GM23338 (cell line): Measurements from ENCODE around the gene FITM2. TPM values are rescaled to one million over a fixed set of nuclear protein-coding genes. Genes with fewer than 3 reads are reported as not detected.
A peak's percentile ranks its signal among the peaks of the same experiment; 100 is the strongest.

Experiments used
- ATAC-seq: fragments of 200-7000 bp; cut with Tn5 transposase; 3 replicates; pipeline ENCODE4 v1.9.1; 2020
- DNase-seq: peaks from one replicate; pipeline ENCODE4 v3.0.0-alpha.2; 2015; ENCODE audit warnings: low spot score
- H2AFZ ChIP-seq: fragments of 200-600 bp; sonication (generic); 2 replicates; pipeline ENCODE4 v1.8.0; 2016; ENCODE audit warnings: antibody characterized with exemption, mild to moderate bottlenecking, moderate library complexity
- H3F3A ChIP-seq: fragments of 200-600 bp; sonication (generic); replicated peaks from 2 replicates; pipeline ENCODE4 v1.8.0; 2017; ENCODE audit warnings: antibody characterized with exemption, mixed run types, low read depth
- H3K27ac ChIP-seq: fragments of 200-600 bp; sonication (generic); 2 replicates; pipeline ENCODE4 v1.6.1; 2016; ENCODE audit warnings: low read depth
- H3K27me3 ChIP-seq: fragments of 200-600 bp; sonication (generic); 2 replicates; pipeline ENCODE4 v1.8.0; 2016; ENCODE audit warnings: mild to moderate bottlenecking, mixed run types, moderate library complexity; ENCODE audit not compliant: insufficient read depth
- H3K36me3 ChIP-seq: fragments of 200-600 bp; sonication (generic); 2 replicates; pipeline ENCODE4 v1.8.0; 2016; ENCODE audit warnings: mild to moderate bottlenecking; ENCODE audit not compliant: insufficient read depth
- H3K4me1 ChIP-seq: fragments of 200-600 bp; sonication (generic); 2 replicates; pipeline ENCODE4 v1.8.0; 2016; ENCODE audit warnings: mild to moderate bottlenecking, moderate library complexity; ENCODE audit not compliant: insufficient read depth
- H3K4me2 ChIP-seq: fragments of 200-600 bp; sonication (generic); 2 replicates; pipeline ENCODE4 v1.7.1; 2017; ENCODE audit warnings: mixed run types
- H3K4me3 ChIP-seq: fragments of 200-600 bp; sonication (generic); 2 replicates; pipeline ENCODE4 v1.6.1; 2016; ENCODE audit warnings: mixed run types
- H3K79me2 ChIP-seq: fragments of 200-600 bp; sonication (generic); replicated peaks from 2 replicates; pipeline ENCODE4 v1.8.0; 2017; ENCODE audit warnings: mild to moderate bottlenecking; ENCODE audit not compliant: insufficient read depth
- H3K9me2 ChIP-seq: fragments of 200-600 bp; sonication (generic); 2 replicates; pipeline ENCODE4 v1.8.0; 2017; ENCODE audit not compliant: insufficient read depth
- H4K20me1 ChIP-seq: fragments of 200-600 bp; sonication (generic); replicated peaks from 2 replicates; pipeline ENCODE4 v1.8.0; 2017; ENCODE audit warnings: mild to moderate bottlenecking; ENCODE audit not compliant: insufficient read depth
- H3K27ac Mint-ChIP-seq: 2 replicates; pipeline ENCODE4 v1.8.0; 2020; ENCODE audit warnings: inconsistent platforms, mild to moderate bottlenecking, moderate library complexity, mixed read lengths
- H3K27me3 Mint-ChIP-seq: 3 replicates; pipeline ENCODE4 v1.8.0; 2022; ENCODE audit warnings: low read depth, mild to moderate bottlenecking, moderate library complexity, mixed read lengths, inconsistent platforms; ENCODE audit not compliant: insufficient read depth, poor library complexity
- H3K36me3 Mint-ChIP-seq: 3 replicates; pipeline ENCODE4 v1.8.0; 2021; ENCODE audit warnings: low read depth, mild to moderate bottlenecking, inconsistent platforms, moderate library complexity, mixed read lengths
- H3K4me1 Mint-ChIP-seq: 3 replicates; pipeline ENCODE4 v1.8.0; 2020; ENCODE audit warnings: mild to moderate bottlenecking, inconsistent platforms, mixed read lengths
- H3K4me3 Mint-ChIP-seq: 3 replicates; pipeline ENCODE4 v1.8.0; 2021; ENCODE audit warnings: moderate library complexity, mild to moderate bottlenecking, inconsistent platforms, mixed read lengths
- H3K9me3 Mint-ChIP-seq: 3 replicates; pipeline ENCODE4 v1.8.0; 2020; ENCODE audit warnings: moderate library complexity, mild to moderate bottlenecking, inconsistent platforms, mixed read lengths
- CREB1 ChIP-seq: fragments of 250-450 bp; sonication (Bioruptor Pico); IDR thresholded peaks from 2 replicates; pipeline ENCODE4 v1.5.0; 2020; ENCODE audit warnings: low read depth, mild to moderate bottlenecking, moderate library complexity
- CTCF ChIP-seq, 2 experiments: fragments of 200-600 bp in 1 of 2; sonication (generic) in 1 of 2; conservative IDR thresholded peaks; 2 replicates each; pipeline versions ENCODE4 v1.5.1 to v1.6.1; 2016 to 2017; ENCODE audit warnings: antibody characterized with exemption in 2 of 2, low read depth in 2 of 2, mild to moderate bottlenecking in 2 of 2, moderate library complexity in 1 of 2
- ETS1 ChIP-seq: IDR thresholded peaks from 2 replicates; pipeline ENCODE4 v1.6.1; 2016; ENCODE audit warnings: antibody characterized with exemption
- EZH2 ChIP-seq: fragments of 200-600 bp; sonication (generic); IDR thresholded peaks from one replicate; pipeline ENCODE4 v1.8.0; 2017; ENCODE audit warnings: antibody characterized with exemption, mild to moderate bottlenecking, low read depth; ENCODE audit not compliant: unreplicated experiment
- EZH2phosphoT487 ChIP-seq: fragments of 200-600 bp; sonication (generic); IDR thresholded peaks from one replicate; pipeline ENCODE4 v1.8.1; 2018; ENCODE audit warnings: antibody characterized with exemption; ENCODE audit not compliant: unreplicated experiment
- JUNB ChIP-seq: IDR thresholded peaks from one replicate; pipeline ENCODE4 v1.6.1; 2016; ENCODE audit warnings: antibody characterized with exemption; ENCODE audit not compliant: unreplicated experiment
- NANOG ChIP-seq: IDR thresholded peaks from 2 replicates; pipeline ENCODE4 v1.6.1; 2016; ENCODE audit warnings: antibody characterized with exemption, borderline replicate concordance
- ZNF114 ChIP-seq: fragments of 250-450 bp; sonication (Bioruptor Pico); IDR thresholded peaks from 2 replicates; pipeline ENCODE4 v1.5.0; 2020; ENCODE audit warnings: mild to moderate bottlenecking, moderate library complexity
- ZNF331 ChIP-seq: fragments of 250-450 bp; sonication (Bioruptor Pico); IDR thresholded peaks from 2 replicates; pipeline ENCODE4 v1.5.0; 2020; ENCODE audit warnings: low read depth, mild to moderate bottlenecking, moderate library complexity
- ZNF462 ChIP-seq: fragments of 250-450 bp; sonication (Bioruptor Pico); IDR thresholded peaks from 2 replicates; pipeline ENCODE4 v1.5.0; 2020; ENCODE audit warnings: mild to moderate bottlenecking, moderate library complexity
- polyA plus RNA-seq: library from polyadenylated mRNA; unstranded; fragments of >200 nt; fragmentation: Nextera tagmentation; extraction: Ambion mirVana; gene quantifications from 2 replicates; pipeline ENCODE4 v1.2.1, GENCODE V29; 2016
- total RNA-seq: library from RNA; depleted of rRNA; stranded (reverse); fragments of >200 nt; shearing (Covaris generic); gene quantifications from 2 replicates; pipeline ENCODE4 v1.2.3, GENCODE V29; 2014

The FITM2 gene
- total and polyA plus RNA-seq, 2 experiments from 2014 or later = 0.87 to 1.6 TPM

GRCh38 chr20:44324343-44324742, 13.3 kb upstream of the FITM2 start:
- H3K4me3 Mint-ChIP-seq = no peak overlapping the region
- no peak for TF ChIP-seq NANOG
- TF ChIP-seq EZH2 = no peak
- no peak for TF ChIP-seq EZH2phosphoT487
- no peak for TF ChIP-seq CTCF (conservative IDR thresholded peaks at IDR 0.05; ENCODE audit: low read depth in 2 of 2)
- TF ChIP-seq ZNF331 (CRISPR knock-in tag) = no peak
- no peak for TF ChIP-seq ETS1
- TF ChIP-seq ZNF462 (CRISPR knock-in tag) = no peak
- TF ChIP-seq CREB1 (CRISPR knock-in tag) = no peak
- TF ChIP-seq JUNB = no peak
- TF ChIP-seq ZNF114 (CRISPR knock-in tag) = no peak
- Histone ChIP-seq H3K36me3 (no peaks in the 10 kb centered on the region), H4K20me1 (no peaks in the 10 kb centered on the region), H3K4me1 (peaks cover 3% of the 10 kb centered on the region; the same call in 1 of the 2 replicates), H2AFZ (peak overlapping the region; percentile 72), H3K4me2 (no peak overlapping the region), H3K27me3 (peaks cover 5% of the 10 kb centered on the region; the same call in 1 of the 2 replicates), H3K27ac (no peak overlapping the region), H3K9me2 (0 out of 2 replicates have a peak, but pooled peaks cover 4% of the 10 kb centered on the region), H3K4me3 (no peak overlapping the region), H3F3A (no peaks in the 10 kb centered on the region), H3K79me2 (no peaks in the 10 kb centered on the region)
- ATAC-seq = peak; percentile 14
- DNase-seq = peak; percentile 22
- H3K36me3 Mint-ChIP-seq = no peaks in the 10 kb centered on the region
- no peak overlapping the region for H3K27ac Mint-ChIP-seq
- H3K27me3 Mint-ChIP-seq = peaks cover 9% of the 10 kb centered on the region
- peaks cover 11% of the 10 kb centered on the region for H3K4me1 Mint-ChIP-seq
- H3K9me3 Mint-ChIP-seq = no peaks in the 10 kb centered on the region
